Measurements from ENCODE around the gene RASSF3. TPM values are rescaled to one million over a fixed set of nuclear protein-coding genes. Genes with fewer than 3 reads are reported as not detected.
"Not testable (repeated sequence)": the region's sequence is repeated elsewhere in the genome, so short reads cannot be mapped to it uniquely, and the experiment has no call there.

RASSF3 gene
- total RNA-seq, 1 donor from 2014 or later, result 18.1 TPM

DNA sequence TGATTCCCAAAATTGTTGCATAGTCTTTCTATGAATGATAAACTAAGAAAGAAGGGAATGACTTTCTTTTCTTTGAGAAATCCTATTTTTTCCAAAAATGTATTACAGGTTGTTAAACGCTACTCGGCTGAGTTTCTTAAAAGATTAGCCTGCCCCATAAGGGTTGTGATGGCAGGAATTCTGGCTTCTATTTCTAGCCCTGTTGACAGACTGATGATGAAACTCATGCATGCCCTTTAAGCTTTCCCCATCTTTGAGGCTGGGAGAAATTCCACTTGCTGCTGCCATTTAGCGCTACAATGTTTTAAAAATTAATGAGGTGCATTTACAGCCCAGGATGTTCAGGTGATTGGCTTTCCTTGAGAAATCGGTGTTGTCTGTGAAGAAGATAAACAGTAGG, 33.2 kb upstream of the RASSF3 start:
- H3K27me3 Mint-ChIP-seq (ENCODE audit: low read depth), result no peaks in the 10 kb centered on the region
- peaks cover 9% of the 10 kb centered on the region for H3K9me3 Mint-ChIP-seq
- no peak overlapping the region for H3K4me3 Mint-ChIP-seq
- DNase-seq (ENCODE audit: low read depth, low spot score), result no peak
- H3K27ac Mint-ChIP-seq (ENCODE audit: unreplicated experiment), result no peak overlapping the region
- peaks cover 4% of the 10 kb centered on the region for H3K36me3 Mint-ChIP-seq (ENCODE audit: low read depth)
- H3K4me1 Mint-ChIP-seq, result no peaks in the 10 kb centered on the region
- TF ChIP-seq, protein P1, sequence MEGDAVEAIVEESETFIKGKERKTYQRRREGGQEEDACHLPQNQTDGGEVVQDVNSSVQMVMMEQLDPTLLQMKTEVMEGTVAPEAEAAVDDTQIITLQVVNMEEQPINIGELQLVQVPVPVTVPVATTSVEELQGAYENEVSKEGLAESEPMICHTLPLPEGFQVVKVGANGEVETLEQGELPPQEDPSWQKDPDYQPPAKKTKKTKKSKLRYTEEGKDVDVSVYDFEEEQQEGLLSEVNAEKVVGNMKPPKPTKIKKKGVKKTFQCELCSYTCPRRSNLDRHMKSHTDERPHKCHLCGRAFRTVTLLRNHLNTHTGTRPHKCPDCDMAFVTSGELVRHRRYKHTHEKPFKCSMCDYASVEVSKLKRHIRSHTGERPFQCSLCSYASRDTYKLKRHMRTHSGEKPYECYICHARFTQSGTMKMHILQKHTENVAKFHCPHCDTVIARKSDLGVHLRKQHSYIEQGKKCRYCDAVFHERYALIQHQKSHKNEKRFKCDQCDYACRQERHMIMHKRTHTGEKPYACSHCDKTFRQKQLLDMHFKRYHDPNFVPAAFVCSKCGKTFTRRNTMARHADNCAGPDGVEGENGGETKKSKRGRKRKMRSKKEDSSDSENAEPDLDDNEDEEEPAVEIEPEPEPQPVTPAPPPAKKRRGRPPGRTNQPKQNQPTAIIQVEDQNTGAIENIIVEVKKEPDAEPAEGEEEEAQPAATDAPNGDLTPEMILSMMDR (conservative IDR thresholded peaks at IDR 0.05), result no peak

GRCh38 chr12:64578566-64578965, 31.7 kb upstream of the RASSF3 start:
- H3K4me1 Mint-ChIP-seq, result peaks cover 8% of the 10 kb centered on the region
- no peak overlapping the region for H3K27ac Mint-ChIP-seq (ENCODE audit: unreplicated experiment)
- peaks cover 2% of the 10 kb centered on the region for H3K36me3 Mint-ChIP-seq (ENCODE audit: low read depth)
- no peak for DNase-seq (ENCODE audit: low read depth, low spot score)
- H3K27me3 Mint-ChIP-seq (ENCODE audit: low read depth), result no peaks in the 10 kb centered on the region
- no peak overlapping the region for H3K4me3 Mint-ChIP-seq
- H3K9me3 Mint-ChIP-seq, result peaks cover 6% of the 10 kb centered on the region
- TF ChIP-seq, protein P1 (conservative IDR thresholded peaks at IDR 0.05), result no peak

DNA sequence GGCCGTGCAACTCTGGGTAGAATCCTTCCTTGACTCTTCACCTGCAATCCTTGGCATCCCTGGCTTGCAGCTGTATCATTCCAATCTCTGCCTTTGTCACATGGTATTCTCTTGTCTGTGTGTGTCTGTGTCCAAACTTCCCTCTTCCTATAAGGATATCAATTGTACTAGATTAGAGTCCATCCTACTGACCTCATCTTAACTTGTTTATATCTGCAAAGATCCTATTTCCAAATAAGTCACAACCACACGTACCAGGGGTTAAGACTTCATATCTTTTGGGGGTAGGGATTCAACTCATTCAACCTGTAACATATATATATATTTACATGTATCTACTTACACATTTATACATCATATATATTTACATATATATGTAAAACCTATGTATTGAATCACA, 29.6 kb upstream of the RASSF3 start:
- H3K4me3 Mint-ChIP-seq, result no peak overlapping the region
- peaks cover 23% of the 10 kb centered on the region for H3K4me1 Mint-ChIP-seq
- TF ChIP-seq, protein P1 (conservative IDR thresholded peaks at IDR 0.05), result no peak

DNA sequence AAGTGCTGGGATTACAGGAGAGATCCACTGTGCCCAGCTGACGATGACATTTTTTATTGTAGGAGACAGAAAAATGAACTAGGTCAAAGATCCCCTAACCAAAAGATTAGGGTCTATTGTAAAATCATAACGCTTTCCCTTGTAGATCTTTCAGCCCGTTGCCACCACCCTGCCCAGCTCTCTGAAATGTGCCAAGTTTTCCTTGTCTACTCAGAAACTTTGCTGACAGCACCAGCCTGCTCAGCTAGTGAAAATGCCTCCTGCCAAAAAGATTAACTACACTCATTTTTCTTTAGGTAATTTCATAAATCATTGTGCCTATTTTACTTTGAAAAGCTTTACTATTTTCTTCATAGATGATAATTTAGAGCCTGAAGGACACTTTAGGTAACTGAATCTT, 28.2 kb upstream of the RASSF3 start:
- Mint-ChIP-seq H3K36me3 (ENCODE audit: low read depth) (no peaks in the 10 kb centered on the region), H3K4me3 (no peak overlapping the region), H3K27me3 (ENCODE audit: low read depth) (no peaks in the 10 kb centered on the region), H3K4me1 (peaks cover 23% of the 10 kb centered on the region), H3K9me3 (no peaks in the 10 kb centered on the region), H3K27ac (ENCODE audit: unreplicated experiment) (peak overlapping the region; percentile 58)
- TF ChIP-seq, protein P1 (conservative IDR thresholded peaks at IDR 0.05), result no peak
- no peak for DNase-seq (ENCODE audit: low read depth, low spot score)

More for the DNA sequence above, 29.6 kb upstream of the RASSF3 start:
- H3K9me3 Mint-ChIP-seq, result peaks cover 3% of the 10 kb centered on the region
- no peaks in the 10 kb centered on the region for H3K27me3 Mint-ChIP-seq (ENCODE audit: low read depth)
- no peak for DNase-seq (ENCODE audit: low read depth, low spot score)
- H3K36me3 Mint-ChIP-seq (ENCODE audit: low read depth), result no peaks in the 10 kb centered on the region
- H3K27ac Mint-ChIP-seq (ENCODE audit: unreplicated experiment), result no peak overlapping the region

DNA sequence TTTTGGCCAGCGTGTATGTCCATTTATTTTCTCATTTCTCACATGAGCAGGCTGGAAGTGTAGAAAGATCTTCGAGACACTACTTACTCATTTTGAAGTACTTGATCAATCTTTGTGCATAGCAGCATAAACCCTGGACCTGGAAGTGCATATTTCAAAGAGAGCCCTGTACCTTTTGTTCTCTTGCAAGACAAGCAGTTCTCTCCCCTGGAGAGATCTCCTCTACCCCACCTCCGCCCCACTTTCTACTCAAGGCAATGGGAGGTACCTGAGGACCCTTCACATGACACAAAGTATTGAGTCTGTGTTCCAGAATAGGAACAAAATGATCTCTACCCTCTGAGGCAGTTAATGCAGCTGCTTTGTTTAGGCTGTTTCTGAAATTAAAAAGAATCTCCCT, 27.4 kb upstream of the RASSF3 start:
- Mint-ChIP-seq H3K4me3 (no peak overlapping the region), H3K27ac (ENCODE audit: unreplicated experiment) (no peak overlapping the region)
- TF ChIP-seq, protein P1 (conservative IDR thresholded peaks at IDR 0.05), result no peak

GRCh38 chr12:64583395-64583770, 26.9 kb upstream of the RASSF3 start:
- peaks cover 23% of the 10 kb centered on the region for H3K4me1 Mint-ChIP-seq
- H3K9me3 Mint-ChIP-seq; H3K4me3 Mint-ChIP-seq; H3K36me3 Mint-ChIP-seq (ENCODE audit: low read depth); DNase-seq (ENCODE audit: low read depth, low spot score); H3K27ac Mint-ChIP-seq (ENCODE audit: unreplicated experiment); H3K27me3 Mint-ChIP-seq (ENCODE audit: low read depth): not testable (repeated sequence)

More for the DNA sequence above, 27.4 kb upstream of the RASSF3 start:
- Mint-ChIP-seq H3K4me1 (peaks cover 23% of the 10 kb centered on the region), H3K9me3 (no peaks in the 10 kb centered on the region), H3K27me3 (ENCODE audit: low read depth) (no peaks in the 10 kb centered on the region), H3K36me3 (ENCODE audit: low read depth) (no peaks in the 10 kb centered on the region)
- no peak for DNase-seq (ENCODE audit: low read depth, low spot score)
